Gastrocnemius medialis (tissue), 4 donors: Measurements from ENCODE around the gene OR4K13.

ENCODE experiments used
- CTCF ChIP-seq, 5 experiments: fragments of 450-650 bp in 3 of 5; fragments of 200-600 bp in 2 of 5; sonication (generic) in 2 of 5; IDR thresholded peaks in 4 of 5; conservative IDR thresholded peaks in 1 of 5; 1 replicate in 4 of 5; 2 replicates in 1 of 5; pipeline ENCODE4 v1.5.1; 2016 to 2019; ENCODE audit warnings: antibody characterized with exemption in 5 of 5, mild to moderate bottlenecking in 3 of 5, moderate library complexity in 3 of 5
- POLR2A ChIP-seq, 2 donors: fragments of 450-650 bp; IDR thresholded peaks; one replicate each; pipeline ENCODE4 v1.6.1; 2017; ENCODE audit warnings: antibody characterized with exemption in 2 of 2, mild to moderate bottlenecking in 2 of 2, moderate library complexity in 2 of 2

GRCh38 chr14:20001863-20002262 is 34.0 kb downstream of the OR4K13 start, which contains the start of gene OR4Q2:
- TF ChIP-seq CTCF (IDR thresholded peaks at IDR 0.05 in 4 of 5, conservative IDR thresholded peaks at IDR 0.05 in 1 of 5) = no peak
- no peak for TF ChIP-seq POLR2A (IDR thresholded peaks at IDR 0.05)
